MM.1S (cell line): ENCODE measurements around the gene SAMD4A.

Experiments used
- DNase-seq: peaks from one replicate; pipeline ENCODE4 v3.0.0-alpha.2; 2015
- H2AFZ ChIP-seq: fragments of 300-600 bp; sonication (generic); 2 replicates; pipeline ENCODE4 v1.6.0; 2016; ENCODE audit warnings: antibody characterized with exemption, low read length
- H3F3A ChIP-seq: fragments of 300-600 bp; sonication (generic); 2 replicates; pipeline ENCODE4 v1.6.1; 2016; ENCODE audit warnings: mild to moderate bottlenecking, antibody characterized with exemption, low read length, moderate library complexity, mixed read lengths; ENCODE audit not compliant: insufficient read depth
- H3K27ac ChIP-seq: fragments of 300-600 bp; sonication (generic); 2 replicates; pipeline ENCODE4 v1.5.1; 2016; ENCODE audit warnings: mild to moderate bottlenecking, low read length
- H3K27me3 ChIP-seq: fragments of 300-600 bp; sonication (generic); replicated peaks from 2 replicates; pipeline ENCODE4 v1.6.0; 2016; ENCODE audit warnings: low read length; ENCODE audit not compliant: insufficient read depth
- H3K36me3 ChIP-seq: fragments of 300-600 bp; sonication (generic); replicated peaks from 2 replicates; pipeline ENCODE4 v1.6.1; 2016; ENCODE audit warnings: mild to moderate bottlenecking, low read length, mixed read lengths; ENCODE audit not compliant: insufficient read depth
- H3K4me1 ChIP-seq: fragments of 300-600 bp; sonication (generic); 2 replicates; pipeline ENCODE4 v1.6.1; 2016; ENCODE audit warnings: low read length, mixed read lengths
- H3K4me2 ChIP-seq: fragments of 300-600 bp; sonication (generic); 2 replicates; pipeline ENCODE4 v1.6.0; 2016; ENCODE audit warnings: low read depth, low read length
- H3K4me3 ChIP-seq: fragments of 300-600 bp; sonication (generic); 2 replicates; pipeline ENCODE4 v1.5.1; 2016; ENCODE audit warnings: low read length, mixed read lengths
- H3K79me2 ChIP-seq: fragments of 300-600 bp; sonication (generic); 2 replicates; pipeline ENCODE4 v1.6.1; 2016; ENCODE audit warnings: mixed run types, low read length, mixed read lengths
- H3K9ac ChIP-seq: fragments of 300-600 bp; sonication (generic); 2 replicates; pipeline ENCODE4 v1.6.1; 2016; ENCODE audit warnings: low read length, mixed read lengths
- H3K9me2 ChIP-seq: fragments of 300-600 bp; sonication (generic); replicated peaks from 2 replicates; pipeline ENCODE4 v1.6.1; 2016; ENCODE audit warnings: mild to moderate bottlenecking, low read length, mixed read lengths; ENCODE audit not compliant: insufficient read depth
- H3K9me3 ChIP-seq: fragments of 300-600 bp; sonication (generic); replicated peaks from 2 replicates; pipeline ENCODE4 v1.6.1; 2016; ENCODE audit warnings: mild to moderate bottlenecking, low read length, mixed read lengths; ENCODE audit not compliant: insufficient read depth
- H4K20me1 ChIP-seq: fragments of 300-600 bp; sonication (generic); 2 replicates; pipeline ENCODE4 v1.6.1; 2016; ENCODE audit warnings: mild to moderate bottlenecking, low read length, moderate library complexity, mixed read lengths; ENCODE audit not compliant: insufficient read depth
- CTCF ChIP-seq: fragments of 300-600 bp; sonication (generic); IDR thresholded peaks from 2 replicates; pipeline ENCODE4 v1.5.1; 2016; ENCODE audit warnings: antibody characterized with exemption, low read length, mixed read lengths
- EZH2 ChIP-seq: fragments of 300-600 bp; sonication (generic); optimal IDR thresholded peaks from 2 replicates; pipeline ENCODE3; 2017; ENCODE audit warnings: low read depth, mild to moderate bottlenecking, antibody characterized with exemption, low read length, mixed read lengths
- EZH2phosphoT487 ChIP-seq: fragments of 300-600 bp; sonication (generic); IDR thresholded peaks from 2 replicates; pipeline ENCODE4 v1.6.1; 2018; ENCODE audit warnings: antibody characterized with exemption, low read length

The SAMD4A gene

GRCh38 chr14:54669721-54670561, 103.0 kb downstream of the SAMD4A start:
- Histone ChIP-seq H3K4me3 (no peak overlapping the region), H3K9ac (no peak overlapping the region), H3K36me3 (no peaks in the 10 kb centered on the region), H3K79me2 (no peaks in the 10 kb centered on the region), H3K4me2 (no peak overlapping the region), H2AFZ (no peak overlapping the region), H3K27ac (no peak overlapping the region), H3F3A (peaks cover 4% of the 10 kb centered on the region; the same call in 1 of the 2 replicates), H3K4me1 (peaks cover 13% of the 10 kb centered on the region), H4K20me1 (no peaks in the 10 kb centered on the region), H3K27me3 (no peaks in the 10 kb centered on the region), H3K9me2 (no peaks in the 10 kb centered on the region), H3K9me3 (no peaks in the 10 kb centered on the region)
- no peak for TF ChIP-seq EZH2phosphoT487
- TF ChIP-seq EZH2: no peak
- TF ChIP-seq CTCF: no peak
- DNase-seq: no peak

GRCh38 chr14:54671537-54671936, 104.6 kb downstream of the SAMD4A start:
- Histone ChIP-seq H2AFZ (no peak overlapping the region), H3K27me3 (no peaks in the 10 kb centered on the region), H3K36me3 (no peaks in the 10 kb centered on the region), H4K20me1 (no peaks in the 10 kb centered on the region), H3K9ac (no peak overlapping the region), H3K79me2 (no peaks in the 10 kb centered on the region), H3K4me1 (peaks cover 20% of the 10 kb centered on the region), H3F3A (peaks cover 4% of the 10 kb centered on the region; the same call in 1 of the 2 replicates), H3K9me3 (no peaks in the 10 kb centered on the region), H3K9me2 (no peaks in the 10 kb centered on the region), H3K27ac (no peak overlapping the region), H3K4me2 (no peak overlapping the region), H3K4me3 (no peak overlapping the region)
- no peak for DNase-seq
- TF ChIP-seq EZH2phosphoT487 (no peak), EZH2 (no peak), CTCF (no peak)

- Histone ChIP-seq H3K9me2 (no peaks in the 10 kb centered on the region), H3F3A (peaks cover 4% of the 10 kb centered on the region; the same call in 1 of the 2 replicates), H4K20me1 (no peaks in the 10 kb centered on the region), H3K36me3 (no peaks in the 10 kb centered on the region), H3K4me1 (peaks cover 20% of the 10 kb centered on the region), H3K27ac (no peak overlapping the region), H3K4me2 (no peak overlapping the region), H3K27me3 (no peaks in the 10 kb centered on the region), H3K9me3 (no peaks in the 10 kb centered on the region), H3K9ac (no peak overlapping the region), H3K79me2 (no peaks in the 10 kb centered on the region), H2AFZ (no peak overlapping the region), H3K4me3 (no peak overlapping the region)
- no peak for TF ChIP-seq CTCF
- TF ChIP-seq EZH2phosphoT487: no peak
- TF ChIP-seq EZH2: no peak
- DNase-seq: no peak
Observed at GRCh38 chr14:54672181-54672580, 105.3 kb downstream of the SAMD4A start.
